KMS-11 (cell line): ENCODE measurements around the gene DISP3.

ENCODE experiments used
- H2AFZ ChIP-seq: fragments of 200-600 bp; sonication (generic); 2 replicates; pipeline ENCODE4 v1.6.1; 2016; ENCODE audit warnings: antibody characterized with exemption, mixed run types, low read depth
- H3K27ac ChIP-seq: fragments of 200-600 bp; sonication (generic); 2 replicates; pipeline ENCODE4 v1.6.1; 2016; ENCODE audit warnings: mild to moderate bottlenecking, mixed run types
- H3K27me3 ChIP-seq: fragments of 200-600 bp; sonication (generic); 2 replicates; pipeline ENCODE4 v1.6.1; 2017; ENCODE audit warnings: mild to moderate bottlenecking, low read depth, mixed run types, moderate library complexity; ENCODE audit not compliant: insufficient read depth
- H3K36me3 ChIP-seq: fragments of 200-600 bp; sonication (generic); 2 replicates; pipeline ENCODE4 v1.6.1; 2017; ENCODE audit warnings: mild to moderate bottlenecking, mixed run types; ENCODE audit not compliant: insufficient read depth
- H3K4me1 ChIP-seq: fragments of 200-600 bp; sonication (generic); 2 replicates; pipeline ENCODE4 v1.6.1; 2016; ENCODE audit warnings: mild to moderate bottlenecking, low read depth, mixed run types; ENCODE audit not compliant: poor library complexity, severe bottlenecking
- H3K4me2 ChIP-seq: fragments of 200-600 bp; sonication (generic); 2 replicates; pipeline ENCODE4 v1.7.0; 2016; ENCODE audit warnings: mild to moderate bottlenecking, mixed run types
- H3K4me3 ChIP-seq: fragments of 200-600 bp; sonication (generic); IDR thresholded peaks from 2 replicates; pipeline ENCODE4 v1.6.1; 2017; ENCODE audit warnings: low read depth, low read length, mixed read lengths; ENCODE audit not compliant: insufficient read depth
- H3K79me2 ChIP-seq: fragments of 200-600 bp; sonication (generic); 2 replicates; pipeline ENCODE4 v1.6.1; 2016; ENCODE audit warnings: low read depth, mixed run types; ENCODE audit not compliant: insufficient read depth
- H3K9ac ChIP-seq: fragments of 200-600 bp; sonication (generic); 2 replicates; pipeline ENCODE4 v1.6.1; 2016; ENCODE audit warnings: mild to moderate bottlenecking, mixed run types
- H4K20me1 ChIP-seq: fragments of 200-600 bp; sonication (generic); 2 replicates; pipeline ENCODE4 v1.6.1; 2016; ENCODE audit warnings: mild to moderate bottlenecking, mixed run types; ENCODE audit not compliant: insufficient read depth
- CTCF ChIP-seq: fragments of 200-600 bp; sonication (generic); conservative IDR thresholded peaks from 2 replicates; pipeline ENCODE4 v1.6.1; 2017; ENCODE audit warnings: low read depth, mild to moderate bottlenecking, antibody characterized with exemption, low read length, moderate library complexity, mixed read lengths

DISP3 gene

GRCh38 chr1:11466416-11466815, 12.5 kb upstream of the DISP3 start:
- TF ChIP-seq CTCF, result no peak
- no peak overlapping the region for H3K9ac ChIP-seq

DNA sequence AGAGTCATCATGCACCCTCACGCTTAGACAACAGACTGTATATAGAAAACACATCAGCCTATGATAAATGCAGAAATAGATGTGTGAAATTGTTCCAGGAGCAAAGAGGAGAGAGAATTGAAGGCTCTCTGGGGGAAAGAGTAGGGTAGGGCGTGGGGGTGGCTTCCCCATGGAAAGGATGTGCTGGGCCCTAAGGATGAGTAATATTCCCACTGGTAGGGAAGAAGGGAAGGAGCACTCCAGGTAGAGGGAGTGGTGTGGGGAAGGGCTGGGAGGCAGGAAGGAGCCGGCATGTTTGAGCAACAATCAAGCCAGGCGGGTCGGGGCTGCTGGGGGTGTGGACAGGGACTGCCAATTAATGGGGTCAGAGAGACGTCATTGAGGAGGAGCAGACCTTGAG, 10.1 kb upstream of the DISP3 start:
- Histone ChIP-seq H3K4me3 (no peak overlapping the region), H3K4me2 (no peak overlapping the region)
- TF ChIP-seq CTCF, result no peak

More at GRCh38 chr1:11466416-11466815, 12.5 kb upstream of the DISP3 start:
- Histone ChIP-seq H2AFZ (no peak overlapping the region), H3K4me1 (no peaks in the 10 kb centered on the region), H3K27ac (no peak overlapping the region), H3K4me3 (no peak overlapping the region), H3K36me3 (no peaks in the 10 kb centered on the region), H4K20me1 (no peaks in the 10 kb centered on the region), H3K79me2 (no peaks in the 10 kb centered on the region), H3K27me3 (peaks cover 87% of the 10 kb centered on the region), H3K4me2 (no peak overlapping the region)

DNA sequence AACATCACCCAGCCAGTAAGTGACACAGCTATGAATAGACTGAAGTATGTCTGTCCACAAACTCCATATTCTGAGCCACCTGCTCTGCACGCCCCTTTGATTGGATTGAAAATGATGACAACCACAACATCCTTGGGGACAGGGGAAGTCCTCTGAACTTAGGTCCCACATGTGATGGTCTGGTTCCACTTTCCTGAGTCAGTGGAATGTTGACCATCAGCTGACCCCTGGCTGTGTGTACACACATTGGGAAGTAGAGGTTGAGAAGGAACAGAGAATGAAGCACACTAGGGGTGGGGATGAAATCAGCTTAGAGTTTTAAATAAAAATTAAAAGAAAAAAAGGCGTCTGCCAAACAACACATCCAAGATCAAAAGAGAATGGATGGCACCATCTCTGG, 8.0 kb upstream of the DISP3 start:
- Histone ChIP-seq H3K27ac (no peak overlapping the region), H3K27me3 (peaks cover 79% of the 10 kb centered on the region), H4K20me1 (no peaks in the 10 kb centered on the region), H3K4me1 (no peaks in the 10 kb centered on the region), H2AFZ (no peak overlapping the region), H3K79me2 (no peaks in the 10 kb centered on the region), H3K36me3 (no peaks in the 10 kb centered on the region), H3K9ac (no peak overlapping the region), H3K4me2 (no peak overlapping the region), H3K4me3 (no peak overlapping the region)
- no peak for TF ChIP-seq CTCF

More for the DNA sequence above, 10.1 kb upstream of the DISP3 start:
- H2AFZ ChIP-seq, result no peak overlapping the region
- H3K79me2 ChIP-seq, result no peaks in the 10 kb centered on the region
- H3K36me3 ChIP-seq, result no peaks in the 10 kb centered on the region
- no peaks in the 10 kb centered on the region for H3K4me1 ChIP-seq
- H3K27me3 ChIP-seq, result peaks cover 78% of the 10 kb centered on the region
- no peaks in the 10 kb centered on the region for H4K20me1 ChIP-seq
- no peak overlapping the region for H3K9ac ChIP-seq
- no peak overlapping the region for H3K27ac ChIP-seq

DNA sequence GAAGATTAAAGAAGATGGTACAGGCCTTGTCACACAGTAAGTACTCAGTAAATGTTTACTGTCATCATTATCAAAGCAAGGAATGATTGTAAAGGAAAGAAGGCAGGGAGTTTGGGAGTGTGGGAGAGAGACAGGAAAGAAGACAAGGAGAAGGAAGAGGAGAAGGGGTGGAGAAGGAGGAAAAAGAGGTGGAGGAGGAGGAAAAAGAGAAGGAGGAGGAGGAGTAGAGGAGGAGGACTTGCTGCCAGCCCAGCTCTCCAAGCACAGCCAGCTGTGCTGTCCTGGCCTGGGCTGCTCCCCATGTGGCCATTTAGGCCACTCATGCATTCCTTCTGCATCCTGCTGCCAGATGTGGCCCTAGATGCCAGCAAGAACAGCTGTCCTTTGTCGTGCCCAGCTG, 7.5 kb upstream of the DISP3 start:
- Histone ChIP-seq H3K9ac (no peak overlapping the region), H3K4me3 (no peak overlapping the region), H3K27ac (no peak overlapping the region), H3K4me1 (no peaks in the 10 kb centered on the region), H3K79me2 (no peaks in the 10 kb centered on the region), H4K20me1 (no peaks in the 10 kb centered on the region), H3K27me3 (peaks cover 82% of the 10 kb centered on the region), H2AFZ (no peak overlapping the region), H3K4me2 (no peak overlapping the region), H3K36me3 (no peaks in the 10 kb centered on the region)
- TF ChIP-seq CTCF, result no peak
